Activated CD4-positive, alpha-beta T cell treated with anti-CD3 and anti-CD28 coated beads, Interleukin-2, amount 50 U/mL, for 48 hours (primary cell): ENCODE results near the gene NELFCD.
"Not testable (repeated sequence)": the region's sequence is repeated elsewhere in the genome, so short reads cannot be mapped to it uniquely, and the experiment has no call there.

Experiments used
- DNase-seq, 2 experiments: peaks; one replicate each; pipeline ENCODE4 v3.0.0-alpha.2; 2020

Gene NELFCD

DNA sequence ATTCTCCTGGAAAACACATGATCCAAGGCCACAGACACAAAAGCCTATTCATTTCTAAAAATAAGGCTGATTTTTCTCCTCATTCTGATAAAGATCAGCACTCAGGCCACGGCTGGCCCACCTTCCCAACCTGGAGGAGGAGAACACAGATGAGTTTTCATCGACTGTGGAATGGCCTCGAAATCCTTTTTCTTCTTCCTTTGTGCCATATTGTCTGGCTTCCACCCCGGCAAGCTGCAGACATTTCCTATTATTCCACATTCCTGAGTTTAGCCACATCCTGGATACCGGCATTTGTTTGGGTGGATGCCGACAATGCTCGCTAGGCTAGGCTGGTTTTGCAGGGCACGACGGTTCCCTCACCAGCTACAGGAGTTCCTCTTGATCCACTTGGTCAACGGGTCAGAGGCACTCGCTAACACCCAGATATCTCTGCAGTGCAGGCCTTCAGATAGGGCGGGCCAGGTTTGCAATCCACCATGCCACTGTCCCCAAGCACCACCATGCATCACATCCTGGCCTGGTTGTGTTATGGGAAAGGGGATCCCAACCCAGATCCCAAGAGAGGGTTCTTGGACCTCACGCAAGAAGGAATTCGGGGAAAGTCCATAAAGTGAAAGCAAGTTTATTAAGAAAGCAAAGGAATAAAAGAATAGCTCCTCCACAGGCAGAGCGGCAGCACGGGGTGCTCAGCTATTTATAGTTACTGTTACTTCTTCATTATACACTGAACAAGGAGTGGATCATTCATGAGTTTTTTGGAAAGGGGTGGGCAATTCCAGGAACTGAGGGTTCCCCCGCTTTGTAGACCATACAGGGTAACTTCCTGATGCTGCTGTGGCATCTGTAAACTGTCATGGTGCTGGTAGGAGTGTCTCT is 30.2 kb downstream of the NELFCD start:
- DNase-seq, result no peak

DNA sequence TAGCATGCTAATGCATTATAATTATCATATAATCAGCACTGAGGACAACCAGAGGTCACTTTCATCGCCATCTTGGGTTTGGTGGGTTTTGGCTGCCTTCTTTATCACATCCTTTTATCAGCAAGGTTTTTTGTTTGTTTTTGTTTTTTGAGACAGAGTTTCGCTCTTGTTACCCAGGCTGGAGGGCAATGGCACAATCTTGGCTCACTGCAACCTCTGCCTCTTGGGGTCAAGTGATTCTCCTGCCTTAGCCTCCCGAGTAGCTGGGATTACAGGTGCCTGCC is 30.8 kb downstream of the NELFCD start:
- DNase-seq, result not testable (repeated sequence)

DNA sequence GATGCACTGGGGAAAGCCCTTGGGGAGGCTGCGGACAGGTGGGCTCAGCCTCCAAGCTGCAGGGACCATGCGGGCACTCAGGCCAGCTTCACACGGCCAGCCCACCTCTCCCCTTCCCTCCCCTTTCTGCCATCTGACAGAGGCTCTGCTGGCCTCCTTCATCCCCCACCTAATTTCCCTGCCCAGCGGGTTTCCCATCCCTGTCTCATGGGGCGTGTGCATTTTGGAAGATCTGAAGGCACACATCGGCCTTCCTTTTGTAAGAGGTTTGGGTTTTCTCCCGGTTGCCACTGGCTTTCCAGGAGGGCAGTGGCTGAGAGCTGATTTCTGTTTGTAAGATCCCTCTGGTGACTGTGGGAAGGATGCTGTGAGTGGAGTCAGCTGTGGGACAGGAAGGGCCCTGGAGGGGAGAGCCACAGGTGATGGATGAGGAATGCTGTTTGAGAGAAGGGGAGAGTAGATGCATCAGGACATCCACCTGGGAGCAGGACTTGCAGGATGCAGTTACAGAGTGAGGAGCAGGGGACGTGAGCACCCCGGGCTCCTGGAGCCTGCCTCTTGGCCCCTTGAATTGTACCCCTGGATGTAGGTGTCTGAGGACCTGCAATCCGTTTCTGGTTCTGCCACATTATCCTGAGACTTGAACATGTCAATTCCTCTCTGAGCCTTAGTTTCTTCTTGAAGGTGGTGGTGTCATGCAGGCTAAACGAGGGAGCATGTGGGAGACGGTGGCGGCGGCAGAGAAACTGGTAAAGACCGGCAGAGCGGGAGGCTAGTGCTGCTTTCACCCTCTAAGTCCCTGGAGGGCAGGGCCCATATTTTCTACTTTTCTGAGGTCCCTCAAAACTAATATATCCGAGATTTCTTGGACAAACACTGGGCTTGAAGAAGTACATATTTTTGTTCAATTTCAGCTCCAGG is 32.2 kb downstream of the NELFCD start:
- no peak for DNase-seq

DNA sequence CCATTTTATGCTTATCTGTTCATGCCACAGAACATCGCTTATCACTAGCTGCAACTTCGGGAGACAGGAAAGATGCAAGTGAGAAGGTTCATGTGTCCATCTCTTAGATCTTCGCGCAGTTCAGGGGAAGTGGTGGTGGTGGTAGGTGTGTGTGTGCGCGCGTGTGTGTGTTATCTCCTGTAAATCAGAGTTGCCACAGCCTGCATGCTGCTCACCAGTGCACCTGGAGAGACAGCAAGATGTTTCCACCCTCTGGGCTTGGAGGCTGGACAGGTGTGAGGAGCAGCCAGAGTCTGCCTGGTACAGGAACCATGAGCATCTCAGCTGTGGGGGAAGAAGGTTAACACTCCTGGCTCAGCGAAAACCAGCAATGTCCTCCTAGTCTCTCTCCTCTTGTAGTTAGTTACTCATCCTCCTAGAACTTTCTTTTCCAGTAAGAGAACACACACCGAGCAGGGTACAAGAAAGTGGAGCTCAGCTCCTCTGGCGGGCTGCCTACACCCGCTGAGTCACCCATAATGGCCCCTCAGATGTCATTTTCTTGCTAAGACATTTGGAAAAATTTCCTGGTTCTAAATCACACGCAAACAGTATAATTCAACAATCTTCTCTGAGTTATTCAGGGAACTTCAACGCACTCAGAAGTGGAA is 33.0 kb downstream of the NELFCD start:
- peak in 1 of 2 experiments; percentile 6 for DNase-seq

DNA sequence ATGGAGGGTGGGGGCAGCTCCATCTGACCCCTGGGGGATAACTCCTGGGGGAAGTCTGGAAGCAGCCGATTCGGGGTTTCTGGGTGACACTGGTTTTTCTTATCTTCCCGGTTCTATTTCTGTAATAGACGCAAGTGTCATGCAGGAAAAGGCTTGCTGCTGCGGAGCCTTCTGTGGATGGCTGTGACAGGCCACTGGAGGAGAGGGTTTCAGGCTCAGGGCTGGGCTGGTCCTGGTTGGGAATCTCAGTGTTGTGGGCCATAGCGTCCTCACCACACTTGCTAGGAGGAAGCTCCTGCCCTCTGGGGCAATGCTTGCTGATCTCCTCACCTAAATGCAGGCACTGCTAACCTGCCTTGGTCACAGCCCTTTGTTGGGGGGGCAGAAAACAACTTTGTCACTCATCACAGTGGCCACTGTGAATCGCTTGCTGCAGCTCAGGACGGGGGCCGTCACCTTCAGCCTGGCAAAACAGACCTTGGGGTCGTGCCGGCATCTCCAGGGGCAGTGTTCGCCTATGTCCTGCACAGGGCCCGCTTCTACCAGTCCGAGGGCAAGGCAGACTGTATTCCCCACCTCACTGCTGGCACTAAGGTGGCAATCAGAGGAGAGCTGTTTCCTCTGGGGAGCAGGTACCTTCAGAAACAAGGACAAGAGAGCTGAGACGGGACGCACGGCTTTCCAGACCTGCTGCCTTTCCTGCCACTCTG is 33.8 kb downstream of the NELFCD start:
- no peak for DNase-seq

DNA sequence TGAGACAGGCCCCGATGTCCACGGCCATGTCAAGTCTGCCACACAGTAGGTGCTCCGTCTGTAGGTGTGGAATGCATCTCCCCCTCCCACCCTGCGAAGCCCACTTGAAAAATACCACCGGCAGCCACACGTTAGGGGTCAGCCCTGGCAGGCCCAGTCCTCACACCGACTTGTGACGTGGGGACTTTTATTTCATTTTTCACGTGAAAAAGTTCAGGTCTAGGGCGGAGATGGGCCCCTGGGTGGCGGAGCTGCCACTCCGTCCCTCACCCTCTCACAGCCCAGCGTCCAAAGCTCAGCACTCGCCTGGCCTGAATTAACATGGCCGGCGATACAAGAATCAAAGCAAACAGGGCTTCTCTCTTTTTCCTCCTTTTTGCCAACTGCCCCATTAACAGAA is 34.4 kb downstream of the NELFCD start:
- DNase-seq, result no peak

DNA sequence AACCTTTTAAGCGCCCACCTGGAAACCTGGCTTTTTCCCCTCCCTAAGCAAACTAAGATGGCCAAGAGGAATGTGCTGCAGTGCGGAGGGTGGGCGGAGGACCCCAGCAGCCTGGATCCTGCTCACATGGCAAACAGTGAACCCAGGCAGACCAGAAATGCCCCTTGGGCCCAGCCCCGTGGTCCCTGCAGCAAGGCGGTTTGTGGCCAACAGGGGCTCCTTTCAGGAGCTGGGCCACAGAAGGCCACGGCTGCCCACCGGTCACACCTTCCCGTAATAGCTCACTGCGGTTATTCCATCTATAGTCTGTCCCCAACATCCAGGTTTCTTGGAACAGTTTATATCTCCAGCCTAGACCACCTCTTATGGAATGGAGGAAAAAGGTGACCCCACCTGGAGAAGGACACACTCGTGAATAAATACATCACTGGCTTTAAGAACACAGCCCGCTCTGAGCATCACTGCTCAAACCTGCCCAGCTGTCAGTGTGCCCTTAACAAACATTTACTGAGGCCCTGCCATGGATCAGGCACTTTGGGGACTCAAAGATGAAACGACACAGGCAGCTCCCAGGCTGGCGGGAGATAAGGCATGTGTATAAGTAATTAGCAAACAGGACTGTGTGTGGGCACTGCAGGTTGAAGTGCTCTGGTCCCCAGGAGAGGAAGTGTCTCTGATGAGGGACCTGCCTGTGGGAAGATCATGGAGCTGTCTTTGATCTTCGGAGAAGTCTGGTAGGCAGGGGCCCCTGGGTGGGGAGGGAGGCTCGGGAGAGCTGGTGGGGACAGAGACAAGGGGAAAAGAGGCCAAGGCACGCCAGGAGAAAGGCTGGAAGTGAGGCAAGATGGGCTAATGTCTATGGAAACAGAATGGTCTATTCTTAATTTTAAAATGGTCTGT is 35.0 kb downstream of the NELFCD start:
- peak in 1 of 2 experiments; percentile 2 for DNase-seq

DNA sequence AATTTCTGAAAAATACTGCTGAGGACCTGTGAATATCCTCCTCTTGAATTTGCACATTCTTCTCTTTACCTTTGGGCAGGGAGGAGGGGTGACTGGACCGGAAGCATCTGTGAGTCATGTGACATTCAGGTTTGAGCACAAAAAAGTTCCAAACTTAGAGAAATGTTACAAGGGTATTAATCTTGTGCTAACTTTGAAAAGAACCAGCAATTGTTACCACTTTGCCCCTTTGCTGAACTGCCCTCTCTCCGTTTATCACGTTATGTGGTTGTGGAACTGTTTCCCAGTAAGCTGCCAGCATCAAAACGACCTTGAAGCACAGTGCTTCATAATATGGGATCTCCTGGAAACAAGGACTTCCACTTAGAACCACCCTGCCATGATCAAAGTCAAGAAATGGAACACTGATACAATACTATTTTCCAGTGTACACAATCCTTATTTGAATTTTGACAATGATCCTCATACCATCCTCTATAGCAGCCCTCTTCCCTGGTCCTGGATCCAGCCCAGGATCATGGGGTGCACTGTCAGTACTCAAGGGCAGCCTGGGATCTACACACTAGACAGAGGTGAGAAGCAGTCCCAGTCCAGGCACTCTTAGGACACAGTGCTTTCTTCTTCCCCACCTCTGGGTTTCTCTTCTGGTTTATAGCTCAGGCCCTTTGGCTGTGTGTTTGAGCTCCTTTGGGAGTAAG is 35.9 kb downstream of the NELFCD start:
- DNase-seq, result peak in 1 of 2 experiments; percentile 17

DNA sequence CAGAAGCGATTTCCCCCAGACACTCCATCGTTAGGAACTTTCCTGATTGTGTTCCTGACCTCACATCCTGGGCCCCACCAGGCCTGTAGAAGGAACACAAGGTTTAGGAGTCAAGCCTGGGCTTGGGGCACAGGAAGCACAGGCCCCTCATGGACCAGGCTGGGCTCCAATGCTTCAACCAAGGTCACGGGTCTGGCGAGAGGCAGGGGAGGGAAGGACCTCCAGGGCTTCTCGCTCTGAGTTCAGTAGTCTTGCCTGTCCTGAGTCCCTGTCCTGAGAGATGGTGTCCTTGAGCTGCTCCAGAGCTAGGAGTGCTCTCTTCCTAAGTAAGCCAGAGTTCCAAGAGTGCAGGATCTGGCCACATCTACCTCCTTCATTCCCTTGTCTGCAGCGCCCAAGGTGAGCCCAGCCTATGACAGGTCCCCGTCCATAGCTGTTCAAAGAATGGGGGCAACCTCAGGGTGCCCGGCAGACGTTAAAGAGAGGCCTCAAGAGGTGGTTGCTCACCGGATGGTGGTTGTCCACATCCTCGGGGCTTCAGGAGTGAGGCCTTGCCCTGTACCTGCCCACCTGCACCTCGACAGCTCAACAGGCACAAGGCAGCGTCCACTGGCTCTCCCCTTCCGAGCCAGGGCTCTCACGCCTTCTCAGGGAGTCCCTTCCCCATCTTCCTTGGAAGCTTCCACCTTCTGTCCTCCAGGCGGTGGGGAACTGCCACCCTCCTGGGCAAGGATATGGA is 36.6 kb downstream of the NELFCD start:
- DNase-seq, result peak in 1 of 2 experiments; percentile 2

DNA sequence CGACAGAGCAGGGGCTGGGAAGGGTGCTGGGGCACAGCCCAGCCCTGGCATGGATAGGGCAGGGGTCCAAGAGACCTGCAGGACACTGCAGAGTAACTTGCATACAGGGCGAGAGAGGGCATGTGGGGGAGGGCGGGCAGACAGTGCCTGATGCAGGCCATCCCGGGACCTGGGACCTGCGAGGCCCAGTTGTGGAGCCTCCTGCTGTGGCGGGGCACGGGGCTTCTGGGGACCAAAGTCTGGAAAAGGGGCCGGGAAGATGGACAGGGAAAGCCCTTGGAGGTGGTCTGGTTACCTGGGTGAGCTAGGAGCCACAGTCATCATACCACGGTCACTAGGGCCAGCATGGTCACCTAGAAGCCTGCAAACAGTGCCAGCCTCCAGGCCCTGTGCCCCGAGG is 37.8 kb downstream of the NELFCD start:
- peak in 1 of 2 experiments; percentile 2 for DNase-seq

DNA sequence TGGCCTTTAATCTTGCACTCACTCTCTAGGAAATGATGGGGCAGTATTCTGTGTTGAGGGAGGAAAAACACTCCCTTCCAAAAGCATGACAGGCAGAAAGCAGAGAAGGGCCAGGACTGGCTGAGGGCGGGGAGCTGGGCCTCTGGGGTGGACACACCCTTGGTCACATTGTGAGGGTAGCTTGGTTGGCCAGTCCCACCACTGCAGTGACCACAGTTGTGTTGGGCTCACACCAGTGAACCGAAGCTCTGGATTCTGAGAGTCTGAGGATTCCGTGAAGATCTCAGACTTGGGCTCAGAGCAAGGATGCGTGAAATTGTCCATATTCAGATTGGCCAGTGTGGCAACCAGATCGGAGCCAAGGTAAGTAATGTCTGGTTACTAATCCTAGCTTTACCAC is 38.2 kb downstream of the NELFCD start, which contains the start of gene TUBB1:
Gene TUBB1, plus strand, starts transcription at position 213 of the 400 bp plus-strand sequence. Its CDS starts 94 bp downstream, at position 307.
- DNase-seq, result peak in 1 of 2 experiments; percentile 1

DNA sequence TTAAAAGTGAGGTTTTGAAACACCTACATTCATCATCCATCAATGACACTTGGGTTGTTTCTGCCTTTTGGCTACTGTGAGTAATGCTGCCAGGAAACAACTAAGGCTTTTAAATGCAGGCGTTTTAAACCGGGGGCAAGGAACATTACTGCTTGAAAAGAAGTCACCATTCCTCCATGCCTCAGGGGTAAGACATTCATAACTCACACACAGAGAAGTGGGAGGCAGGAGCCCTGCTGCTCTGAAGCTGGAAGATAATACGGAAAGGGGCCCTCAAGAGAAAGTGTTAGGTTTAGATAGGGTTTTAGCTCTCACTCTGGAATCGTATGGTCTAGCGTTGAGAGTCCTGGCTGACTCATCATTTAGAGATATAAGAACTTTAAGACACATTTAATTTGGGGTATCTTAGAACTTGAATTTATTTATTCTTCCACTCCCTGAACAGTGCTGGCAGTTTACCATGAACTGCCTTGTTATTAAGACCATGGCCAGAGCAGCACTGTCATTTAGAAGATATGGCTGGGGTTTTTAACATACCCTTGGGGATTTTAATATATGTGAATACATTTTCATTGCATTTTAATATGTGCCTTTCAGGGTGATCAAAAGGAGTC is 40.0 kb downstream of the NELFCD start:
- peak in 1 of 2 experiments; percentile 1 for DNase-seq

DNA sequence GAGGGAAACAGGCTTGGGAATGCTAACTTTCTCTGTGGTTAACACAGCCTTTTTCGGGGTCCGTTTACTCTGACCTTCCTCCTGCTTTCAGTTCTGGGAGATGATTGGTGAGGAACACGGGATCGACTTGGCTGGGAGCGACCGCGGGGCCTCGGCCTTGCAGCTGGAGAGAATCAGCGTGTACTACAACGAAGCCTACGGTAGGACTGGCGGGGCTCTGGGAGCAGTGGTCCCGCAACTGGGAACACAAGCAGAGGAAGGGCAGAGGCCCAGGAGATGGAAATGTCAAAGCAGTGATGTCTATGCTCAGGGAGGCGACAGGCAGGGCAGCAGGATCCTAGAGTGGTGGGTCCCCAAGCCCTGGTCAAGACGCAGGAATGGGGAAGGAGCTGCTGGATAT is 41.7 kb downstream of the NELFCD start:
- DNase-seq, result peak in 1 of 2 experiments; percentile 1

DNA sequence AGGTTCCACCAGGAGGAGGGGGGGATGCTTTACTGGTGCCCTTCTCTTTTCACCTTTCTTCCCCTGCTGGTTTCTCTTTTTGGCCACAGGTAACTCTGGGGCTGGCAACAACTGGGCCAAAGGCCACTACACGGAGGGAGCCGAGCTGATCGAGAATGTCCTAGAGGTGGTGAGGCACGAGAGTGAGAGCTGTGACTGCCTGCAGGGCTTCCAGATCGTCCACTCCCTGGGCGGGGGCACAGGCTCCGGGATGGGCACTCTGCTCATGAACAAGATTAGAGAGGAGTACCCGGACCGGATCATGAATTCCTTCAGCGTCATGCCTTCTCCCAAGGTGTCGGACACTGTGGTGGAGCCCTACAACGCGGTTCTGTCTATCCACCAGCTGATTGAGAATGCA is 42.6 kb downstream of the NELFCD start:
- DNase-seq, result peak in 1 of 2 experiments; percentile 2

DNA sequence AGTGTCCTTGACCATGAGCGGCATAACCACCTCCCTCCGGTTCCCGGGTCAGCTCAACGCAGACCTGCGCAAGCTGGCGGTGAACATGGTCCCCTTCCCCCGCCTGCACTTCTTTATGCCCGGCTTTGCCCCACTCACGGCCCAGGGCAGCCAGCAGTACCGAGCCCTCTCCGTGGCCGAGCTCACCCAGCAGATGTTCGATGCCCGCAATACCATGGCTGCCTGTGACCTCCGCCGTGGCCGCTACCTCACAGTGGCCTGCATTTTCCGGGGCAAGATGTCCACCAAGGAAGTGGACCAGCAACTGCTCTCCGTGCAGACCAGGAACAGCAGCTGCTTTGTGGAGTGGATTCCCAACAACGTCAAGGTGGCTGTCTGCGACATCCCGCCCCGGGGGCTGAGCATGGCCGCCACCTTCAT is 43.1 kb downstream of the NELFCD start:
- DNase-seq, result peak in 1 of 2 experiments; percentile 2

DNA sequence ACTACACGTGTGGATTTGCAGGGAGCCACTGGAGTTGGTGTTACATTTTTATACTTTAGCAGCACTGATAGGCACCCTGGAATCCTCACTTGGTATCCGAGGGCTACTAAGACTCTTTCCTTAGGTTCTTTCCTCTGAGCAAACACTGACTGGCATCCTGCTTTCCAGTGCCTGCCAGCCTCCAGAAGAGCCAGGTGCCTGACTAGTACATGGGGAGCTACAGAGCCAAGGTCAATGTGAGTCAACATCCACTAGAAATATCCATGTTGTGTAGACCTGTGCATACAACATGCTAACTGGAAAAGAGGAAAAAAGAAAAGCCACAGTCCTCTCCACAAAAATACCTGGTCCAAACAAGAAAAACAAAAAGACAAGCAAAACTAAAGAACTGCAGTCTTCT is 44.0 kb downstream of the NELFCD start:
- no peak for DNase-seq

DNA sequence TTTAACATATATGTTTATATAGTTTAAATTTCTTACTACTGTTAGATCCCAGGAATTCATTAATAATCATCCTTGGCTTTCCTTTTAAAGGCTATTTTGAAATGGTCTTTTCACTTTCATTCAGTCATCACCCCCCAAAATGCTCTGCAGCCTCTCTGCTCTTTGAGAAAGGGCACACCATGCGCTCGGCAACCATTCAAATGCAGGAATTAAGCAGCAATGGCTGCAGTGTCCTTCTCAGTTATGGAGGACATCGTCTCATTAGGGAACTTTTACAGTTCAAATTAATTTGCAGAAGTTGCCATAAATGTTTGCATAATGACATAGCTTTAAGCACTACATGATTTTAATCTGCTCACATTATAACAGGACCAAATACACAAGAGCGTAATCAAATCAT is 44.5 kb downstream of the NELFCD start:
- DNase-seq, result no peak

DNA sequence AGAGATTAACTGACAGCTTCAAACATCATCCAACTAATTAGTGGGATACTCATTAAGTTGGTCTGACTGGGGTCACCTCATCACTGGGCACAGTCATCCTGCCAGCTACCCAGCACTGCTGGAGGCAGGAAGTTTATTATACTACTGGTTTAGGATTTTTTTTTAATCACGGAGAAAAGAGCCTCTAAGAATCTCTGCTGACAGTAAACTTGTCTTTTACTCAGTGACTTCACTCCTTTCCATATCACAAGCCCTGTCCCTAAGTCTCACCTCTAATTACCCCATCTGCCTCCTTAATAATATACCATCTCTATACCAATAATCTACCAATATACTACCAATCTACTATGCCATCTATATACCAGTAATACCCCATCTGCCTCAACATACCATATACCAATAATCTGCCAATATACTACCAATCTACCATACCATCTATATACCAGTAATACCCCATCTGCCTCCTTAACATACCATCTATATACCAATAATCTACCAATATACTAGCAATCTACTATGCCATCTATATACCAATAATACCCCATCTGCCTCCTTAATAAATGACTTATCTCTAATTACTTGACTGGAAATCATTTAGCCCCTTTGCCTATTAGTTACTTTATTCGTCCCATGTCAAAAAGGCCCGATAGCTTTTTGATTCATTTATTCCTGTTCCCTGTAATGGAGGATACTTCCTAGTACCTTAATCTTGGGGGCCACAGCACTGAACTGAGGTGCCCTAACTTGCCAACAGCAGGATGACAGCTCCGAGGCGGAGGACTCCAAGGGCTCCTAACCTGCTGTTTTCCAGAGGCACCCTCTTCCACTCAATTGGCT is 46.1 kb downstream of the NELFCD start:
- no peak for DNase-seq
